GM23338 (cell line): ENCODE measurements around the gene GLMN. TPM values are rescaled to one million over a fixed set of nuclear protein-coding genes. Genes with fewer than 3 reads are reported as not detected.
A peak's percentile ranks its signal among the peaks of the same experiment; 100 is the strongest.

Experiments used
- ATAC-seq: fragments of 200-7000 bp; cut with Tn5 transposase; 3 replicates; pipeline ENCODE4 v1.9.1; 2020
- DNase-seq: peaks from one replicate; pipeline ENCODE4 v3.0.0-alpha.2; 2015; ENCODE audit warnings: low spot score
- H2AFZ ChIP-seq: fragments of 200-600 bp; sonication (generic); 2 replicates; pipeline ENCODE4 v1.8.0; 2016; ENCODE audit warnings: antibody characterized with exemption, mild to moderate bottlenecking, moderate library complexity
- H3F3A ChIP-seq: fragments of 200-600 bp; sonication (generic); replicated peaks from 2 replicates; pipeline ENCODE4 v1.8.0; 2017; ENCODE audit warnings: antibody characterized with exemption, mixed run types, low read depth
- H3K27ac ChIP-seq: fragments of 200-600 bp; sonication (generic); 2 replicates; pipeline ENCODE4 v1.6.1; 2016; ENCODE audit warnings: low read depth
- H3K27me3 ChIP-seq: fragments of 200-600 bp; sonication (generic); 2 replicates; pipeline ENCODE4 v1.8.0; 2016; ENCODE audit warnings: mild to moderate bottlenecking, mixed run types, moderate library complexity; ENCODE audit not compliant: insufficient read depth
- H3K36me3 ChIP-seq: fragments of 200-600 bp; sonication (generic); 2 replicates; pipeline ENCODE4 v1.8.0; 2016; ENCODE audit warnings: mild to moderate bottlenecking; ENCODE audit not compliant: insufficient read depth
- H3K4me1 ChIP-seq: fragments of 200-600 bp; sonication (generic); 2 replicates; pipeline ENCODE4 v1.8.0; 2016; ENCODE audit warnings: mild to moderate bottlenecking, moderate library complexity; ENCODE audit not compliant: insufficient read depth
- H3K4me2 ChIP-seq: fragments of 200-600 bp; sonication (generic); 2 replicates; pipeline ENCODE4 v1.7.1; 2017; ENCODE audit warnings: mixed run types
- H3K4me3 ChIP-seq: fragments of 200-600 bp; sonication (generic); 2 replicates; pipeline ENCODE4 v1.6.1; 2016; ENCODE audit warnings: mixed run types
- H3K79me2 ChIP-seq: fragments of 200-600 bp; sonication (generic); replicated peaks from 2 replicates; pipeline ENCODE4 v1.8.0; 2017; ENCODE audit warnings: mild to moderate bottlenecking; ENCODE audit not compliant: insufficient read depth
- H3K9me2 ChIP-seq: fragments of 200-600 bp; sonication (generic); 2 replicates; pipeline ENCODE4 v1.8.0; 2017; ENCODE audit not compliant: insufficient read depth
- H4K20me1 ChIP-seq: fragments of 200-600 bp; sonication (generic); replicated peaks from 2 replicates; pipeline ENCODE4 v1.8.0; 2017; ENCODE audit warnings: mild to moderate bottlenecking; ENCODE audit not compliant: insufficient read depth
- H3K27ac Mint-ChIP-seq: 2 replicates; pipeline ENCODE4 v1.8.0; 2020; ENCODE audit warnings: inconsistent platforms, mild to moderate bottlenecking, moderate library complexity, mixed read lengths
- H3K27me3 Mint-ChIP-seq: 3 replicates; pipeline ENCODE4 v1.8.0; 2022; ENCODE audit warnings: low read depth, mild to moderate bottlenecking, moderate library complexity, mixed read lengths, inconsistent platforms; ENCODE audit not compliant: insufficient read depth, poor library complexity
- H3K36me3 Mint-ChIP-seq: 3 replicates; pipeline ENCODE4 v1.8.0; 2021; ENCODE audit warnings: low read depth, mild to moderate bottlenecking, inconsistent platforms, moderate library complexity, mixed read lengths
- H3K4me1 Mint-ChIP-seq: 3 replicates; pipeline ENCODE4 v1.8.0; 2020; ENCODE audit warnings: mild to moderate bottlenecking, inconsistent platforms, mixed read lengths
- H3K4me3 Mint-ChIP-seq: 3 replicates; pipeline ENCODE4 v1.8.0; 2021; ENCODE audit warnings: moderate library complexity, mild to moderate bottlenecking, inconsistent platforms, mixed read lengths
- H3K9me3 Mint-ChIP-seq: 3 replicates; pipeline ENCODE4 v1.8.0; 2020; ENCODE audit warnings: moderate library complexity, mild to moderate bottlenecking, inconsistent platforms, mixed read lengths
- CREB1 ChIP-seq: fragments of 250-450 bp; sonication (Bioruptor Pico); IDR thresholded peaks from 2 replicates; pipeline ENCODE4 v1.5.0; 2020; ENCODE audit warnings: low read depth, mild to moderate bottlenecking, moderate library complexity
- EZH2 ChIP-seq: fragments of 200-600 bp; sonication (generic); IDR thresholded peaks from one replicate; pipeline ENCODE4 v1.8.0; 2017; ENCODE audit warnings: antibody characterized with exemption, mild to moderate bottlenecking, low read depth; ENCODE audit not compliant: unreplicated experiment
- EZH2phosphoT487 ChIP-seq: fragments of 200-600 bp; sonication (generic); IDR thresholded peaks from one replicate; pipeline ENCODE4 v1.8.1; 2018; ENCODE audit warnings: antibody characterized with exemption; ENCODE audit not compliant: unreplicated experiment
- JUNB ChIP-seq: IDR thresholded peaks from one replicate; pipeline ENCODE4 v1.6.1; 2016; ENCODE audit warnings: antibody characterized with exemption; ENCODE audit not compliant: unreplicated experiment
- NANOG ChIP-seq: IDR thresholded peaks from 2 replicates; pipeline ENCODE4 v1.6.1; 2016; ENCODE audit warnings: antibody characterized with exemption, borderline replicate concordance
- POLR2AphosphoS5 ChIP-seq: IDR thresholded peaks from 2 replicates; pipeline ENCODE4 v1.6.1; 2016; ENCODE audit warnings: antibody characterized with exemption, low read depth
- ZNF114 ChIP-seq: fragments of 250-450 bp; sonication (Bioruptor Pico); IDR thresholded peaks from 2 replicates; pipeline ENCODE4 v1.5.0; 2020; ENCODE audit warnings: mild to moderate bottlenecking, moderate library complexity
- polyA plus RNA-seq: library from polyadenylated mRNA; unstranded; fragments of >200 nt; fragmentation: Nextera tagmentation; extraction: Ambion mirVana; gene quantifications from 2 replicates; pipeline ENCODE4 v1.2.1, GENCODE V29; 2016
- total RNA-seq: library from RNA; depleted of rRNA; stranded (reverse); fragments of >200 nt; shearing (Covaris generic); gene quantifications from 2 replicates; pipeline ENCODE4 v1.2.3, GENCODE V29; 2014
- TF ChIP-seq, protein P1 (sequence below): fragments of 250-450 bp; sonication (Bioruptor Pico); IDR thresholded peaks from 2 replicates; pipeline ENCODE4 v1.5.0; 2020; ENCODE audit warnings: mild to moderate bottlenecking, moderate library complexity
- TF ChIP-seq, protein P2 (sequence below), 2 experiments: fragments of 200-600 bp in 1 of 2; sonication (generic) in 1 of 2; conservative IDR thresholded peaks; 2 replicates each; pipeline versions ENCODE4 v1.5.1 to v1.6.1; 2016 to 2017; ENCODE audit warnings: antibody characterized with exemption in 2 of 2, low read depth in 2 of 2, mild to moderate bottlenecking in 2 of 2, moderate library complexity in 1 of 2

GLMN gene
- total and polyA plus RNA-seq, 2 experiments from 2014 or later: 36.8 to 49.9 TPM

GRCh38 chr1:92217721-92218120, 81.1 kb downstream of the GLMN start, which contains the start of gene C1orf146:
TSS of gene C1orf146 (plus strand) at chr1:92217915. CDS start at chr1:92231421, 13,506 bp downstream.
- Mint-ChIP-seq H3K36me3 (no peaks in the 10 kb centered on the region), H3K4me3 (no peak within 1 kb of the TSS), H3K27ac (no peak within 1 kb of the TSS), H3K4me1 (no peaks in the 10 kb centered on the region), H3K27me3 (peaks cover 2% of the 10 kb centered on the region), H3K9me3 (no peaks in the 10 kb centered on the region)
- Histone ChIP-seq H3K27ac (no peak within 1 kb of the TSS), H3K36me3 (no peaks in the 10 kb centered on the region), H3K79me2 (no peaks in the 10 kb centered on the region), H3K27me3 (no peaks in the 10 kb centered on the region), H3K4me1 (peaks cover 3% of the 10 kb centered on the region; the same call in 1 of the 2 replicates), H3F3A (no peaks in the 10 kb centered on the region), H3K4me2 (no peak within 1 kb of the TSS), H3K9me2 (0 out of 2 replicates have a peak, but pooled peaks cover 6% of the 10 kb centered on the region), H2AFZ (peak within 1 kb of the TSS; percentile 98), H3K4me3 (no peak within 1 kb of the TSS), H4K20me1 (no peaks in the 10 kb centered on the region)
- DNase-seq (no peak), ATAC-seq (peak; percentile 31; the same call in 1 of the 3 replicates)
- no peak for TF ChIP-seq EZH2phosphoT487
- TF ChIP-seq JUNB: no peak
- TF ChIP-seq, protein P1, sequence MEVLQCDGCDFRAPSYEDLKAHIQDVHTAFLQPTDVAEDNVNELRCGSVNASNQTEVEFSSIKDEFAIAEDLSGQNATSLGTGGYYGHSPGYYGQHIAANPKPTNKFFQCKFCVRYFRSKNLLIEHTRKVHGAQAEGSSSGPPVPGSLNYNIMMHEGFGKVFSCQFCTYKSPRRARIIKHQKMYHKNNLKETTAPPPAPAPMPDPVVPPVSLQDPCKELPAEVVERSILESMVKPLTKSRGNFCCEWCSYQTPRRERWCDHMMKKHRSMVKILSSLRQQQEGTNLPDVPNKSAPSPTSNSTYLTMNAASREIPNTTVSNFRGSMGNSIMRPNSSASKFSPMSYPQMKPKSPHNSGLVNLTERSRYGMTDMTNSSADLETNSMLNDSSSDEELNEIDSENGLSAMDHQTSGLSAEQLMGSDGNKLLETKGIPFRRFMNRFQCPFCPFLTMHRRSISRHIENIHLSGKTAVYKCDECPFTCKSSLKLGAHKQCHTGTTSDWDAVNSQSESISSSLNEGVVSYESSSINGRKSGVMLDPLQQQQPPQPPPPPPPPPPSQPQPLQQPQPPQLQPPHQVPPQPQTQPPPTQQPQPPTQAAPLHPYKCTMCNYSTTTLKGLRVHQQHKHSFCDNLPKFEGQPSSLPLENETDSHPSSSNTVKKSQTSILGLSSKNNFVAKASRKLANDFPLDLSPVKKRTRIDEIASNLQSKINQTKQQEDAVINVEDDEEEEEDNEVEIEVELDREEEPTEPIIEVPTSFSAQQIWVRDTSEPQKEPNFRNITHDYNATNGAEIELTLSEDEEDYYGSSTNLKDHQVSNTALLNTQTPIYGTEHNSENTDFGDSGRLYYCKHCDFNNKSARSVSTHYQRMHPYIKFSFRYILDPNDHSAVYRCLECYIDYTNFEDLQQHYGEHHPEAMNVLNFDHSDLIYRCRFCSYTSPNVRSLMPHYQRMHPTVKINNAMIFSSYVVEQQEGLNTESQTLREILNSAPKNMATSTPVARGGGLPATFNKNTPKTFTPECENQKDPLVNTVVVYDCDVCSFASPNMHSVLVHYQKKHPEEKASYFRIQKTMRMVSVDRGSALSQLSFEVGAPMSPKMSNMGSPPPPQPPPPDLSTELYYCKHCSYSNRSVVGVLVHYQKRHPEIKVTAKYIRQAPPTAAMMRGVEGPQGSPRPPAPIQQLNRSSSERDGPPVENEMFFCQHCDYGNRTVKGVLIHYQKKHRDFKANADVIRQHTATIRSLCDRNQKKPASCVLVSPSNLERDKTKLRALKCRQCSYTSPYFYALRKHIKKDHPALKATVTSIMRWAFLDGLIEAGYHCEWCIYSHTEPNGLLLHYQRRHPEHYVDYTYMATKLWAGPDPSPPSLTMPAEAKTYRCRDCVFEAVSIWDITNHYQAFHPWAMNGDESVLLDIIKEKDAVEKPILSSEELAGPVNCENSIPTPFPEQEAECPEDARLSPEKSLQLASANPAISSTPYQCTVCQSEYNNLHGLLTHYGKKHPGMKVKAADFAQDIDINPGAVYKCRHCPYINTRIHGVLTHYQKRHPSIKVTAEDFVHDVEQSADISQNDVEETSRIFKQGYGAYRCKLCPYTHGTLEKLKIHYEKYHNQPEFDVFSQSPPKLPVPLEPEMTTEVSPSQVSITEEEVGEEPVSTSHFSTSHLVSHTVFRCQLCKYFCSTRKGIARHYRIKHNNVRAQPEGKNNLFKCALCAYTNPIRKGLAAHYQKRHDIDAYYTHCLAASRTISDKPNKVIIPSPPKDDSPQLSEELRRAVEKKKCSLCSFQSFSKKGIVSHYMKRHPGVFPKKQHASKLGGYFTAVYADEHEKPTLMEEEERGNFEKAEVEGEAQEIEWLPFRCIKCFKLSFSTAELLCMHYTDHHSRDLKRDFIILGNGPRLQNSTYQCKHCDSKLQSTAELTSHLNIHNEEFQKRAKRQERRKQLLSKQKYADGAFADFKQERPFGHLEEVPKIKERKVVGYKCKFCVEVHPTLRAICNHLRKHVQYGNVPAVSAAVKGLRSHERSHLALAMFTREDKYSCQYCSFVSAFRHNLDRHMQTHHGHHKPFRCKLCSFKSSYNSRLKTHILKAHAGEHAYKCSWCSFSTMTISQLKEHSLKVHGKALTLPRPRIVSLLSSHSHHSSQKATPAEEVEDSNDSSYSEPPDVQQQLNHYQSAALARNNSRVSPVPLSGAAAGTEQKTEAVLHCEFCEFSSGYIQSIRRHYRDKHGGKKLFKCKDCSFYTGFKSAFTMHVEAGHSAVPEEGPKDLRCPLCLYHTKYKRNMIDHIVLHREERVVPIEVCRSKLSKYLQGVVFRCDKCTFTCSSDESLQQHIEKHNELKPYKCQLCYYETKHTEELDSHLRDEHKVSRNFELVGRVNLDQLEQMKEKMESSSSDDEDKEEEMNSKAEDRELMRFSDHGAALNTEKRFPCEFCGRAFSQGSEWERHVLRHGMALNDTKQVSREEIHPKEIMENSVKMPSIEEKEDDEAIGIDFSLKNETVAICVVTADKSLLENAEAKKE (CRISPR knock-in tag): no peak
- TF ChIP-seq CREB1: no peak
- no peak for TF ChIP-seq EZH2
- no peak for TF ChIP-seq NANOG
- no peak for TF ChIP-seq ZNF114 (CRISPR knock-in tag)
- no peak for TF ChIP-seq POLR2AphosphoS5
- TF ChIP-seq, protein P2, sequence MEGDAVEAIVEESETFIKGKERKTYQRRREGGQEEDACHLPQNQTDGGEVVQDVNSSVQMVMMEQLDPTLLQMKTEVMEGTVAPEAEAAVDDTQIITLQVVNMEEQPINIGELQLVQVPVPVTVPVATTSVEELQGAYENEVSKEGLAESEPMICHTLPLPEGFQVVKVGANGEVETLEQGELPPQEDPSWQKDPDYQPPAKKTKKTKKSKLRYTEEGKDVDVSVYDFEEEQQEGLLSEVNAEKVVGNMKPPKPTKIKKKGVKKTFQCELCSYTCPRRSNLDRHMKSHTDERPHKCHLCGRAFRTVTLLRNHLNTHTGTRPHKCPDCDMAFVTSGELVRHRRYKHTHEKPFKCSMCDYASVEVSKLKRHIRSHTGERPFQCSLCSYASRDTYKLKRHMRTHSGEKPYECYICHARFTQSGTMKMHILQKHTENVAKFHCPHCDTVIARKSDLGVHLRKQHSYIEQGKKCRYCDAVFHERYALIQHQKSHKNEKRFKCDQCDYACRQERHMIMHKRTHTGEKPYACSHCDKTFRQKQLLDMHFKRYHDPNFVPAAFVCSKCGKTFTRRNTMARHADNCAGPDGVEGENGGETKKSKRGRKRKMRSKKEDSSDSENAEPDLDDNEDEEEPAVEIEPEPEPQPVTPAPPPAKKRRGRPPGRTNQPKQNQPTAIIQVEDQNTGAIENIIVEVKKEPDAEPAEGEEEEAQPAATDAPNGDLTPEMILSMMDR (conservative IDR thresholded peaks at IDR 0.05; ENCODE audit: low read depth in 2 of 2): no peak
